DND-41 (cell line): ENCODE results near the gene PLD3.

Experiments
- ATAC-seq: fragments of 200-7000 bp; cut with Tn5 transposase; 3 replicates; pipeline ENCODE4 v1.9.1; 2021; ENCODE audit warnings: low read depth; ENCODE audit not compliant: insufficient read depth
- DNase-seq: peaks from one replicate; pipeline ENCODE4 v3.0.0-alpha.2; 2020
- H2AFZ ChIP-seq: 2 replicates; pipeline ENCODE4 v1.6.0; 2012; ENCODE audit warnings: low read depth, low read length
- H3K27ac ChIP-seq: 2 replicates; pipeline ENCODE4 v1.5.1; 2012; ENCODE audit warnings: low read length, inconsistent platforms
- H3K27me3 ChIP-seq: fragments of 200-600 bp; sonication (generic); 2 replicates; pipeline ENCODE4 v1.6.0; 2012; ENCODE audit warnings: low read length, mild to moderate bottlenecking, inconsistent platforms; ENCODE audit not compliant: insufficient read depth, poor library complexity
- H3K36me3 ChIP-seq: 2 replicates; pipeline ENCODE4 v1.5.1; 2012; ENCODE audit warnings: low read length, inconsistent platforms; ENCODE audit not compliant: insufficient read depth
- H3K4me1 ChIP-seq: 2 replicates; pipeline ENCODE4 v1.5.1; 2012; ENCODE audit warnings: mild to moderate bottlenecking, low read length; ENCODE audit not compliant: insufficient read depth
- H3K4me2 ChIP-seq: 2 replicates; pipeline ENCODE4 v1.6.0; 2012; ENCODE audit warnings: mild to moderate bottlenecking, moderate library complexity, low read length, inconsistent platforms; ENCODE audit not compliant: insufficient read depth
- H3K4me3 ChIP-seq, 2 experiments: fragments of 200-600 bp in 1 of 2; shearing (Covaris generic) in 1 of 2; 2 replicates each; pipeline ENCODE4 v1.5.1; 2012 to 2016; ENCODE audit warnings: inconsistent platforms in 2 of 2, low read length in 2 of 2, mild to moderate bottlenecking in 2 of 2, low read depth in 1 of 2, moderate library complexity in 1 of 2
- H3K79me2 ChIP-seq: 2 replicates; pipeline ENCODE4 v1.6.0; 2012; ENCODE audit warnings: low read length, inconsistent platforms; ENCODE audit not compliant: insufficient read depth
- H3K9ac ChIP-seq: 2 replicates; pipeline ENCODE4 v1.6.0; 2012; ENCODE audit warnings: low read depth, mild to moderate bottlenecking, inconsistent platforms, low read length, moderate library complexity
- H3K9me3 ChIP-seq: 2 replicates; pipeline ENCODE4 v1.5.1; 2012; ENCODE audit warnings: low read length, moderate library complexity, mild to moderate bottlenecking, inconsistent platforms; ENCODE audit not compliant: insufficient read depth, severe bottlenecking
- H4K20me1 ChIP-seq: 2 replicates; pipeline ENCODE4 v1.6.0; 2012; ENCODE audit warnings: low read length; ENCODE audit not compliant: insufficient read depth
- EZH2 ChIP-seq: IDR thresholded peaks from 3 replicates; pipeline ENCODE4 v1.6.1; 2012; ENCODE audit warnings: borderline replicate concordance, low read depth, mild to moderate bottlenecking, moderate library complexity, low read length, inconsistent platforms; ENCODE audit not compliant: severe bottlenecking
- TF ChIP-seq, protein P1 (sequence below): IDR thresholded peaks from 2 replicates; pipeline ENCODE4 v1.5.1; 2012; ENCODE audit warnings: borderline replicate concordance, low read length, moderate library complexity, mild to moderate bottlenecking; ENCODE audit not compliant: poor library complexity, severe bottlenecking; ENCODE audit errors: extremely low read depth

The PLD3 gene

DNA sequence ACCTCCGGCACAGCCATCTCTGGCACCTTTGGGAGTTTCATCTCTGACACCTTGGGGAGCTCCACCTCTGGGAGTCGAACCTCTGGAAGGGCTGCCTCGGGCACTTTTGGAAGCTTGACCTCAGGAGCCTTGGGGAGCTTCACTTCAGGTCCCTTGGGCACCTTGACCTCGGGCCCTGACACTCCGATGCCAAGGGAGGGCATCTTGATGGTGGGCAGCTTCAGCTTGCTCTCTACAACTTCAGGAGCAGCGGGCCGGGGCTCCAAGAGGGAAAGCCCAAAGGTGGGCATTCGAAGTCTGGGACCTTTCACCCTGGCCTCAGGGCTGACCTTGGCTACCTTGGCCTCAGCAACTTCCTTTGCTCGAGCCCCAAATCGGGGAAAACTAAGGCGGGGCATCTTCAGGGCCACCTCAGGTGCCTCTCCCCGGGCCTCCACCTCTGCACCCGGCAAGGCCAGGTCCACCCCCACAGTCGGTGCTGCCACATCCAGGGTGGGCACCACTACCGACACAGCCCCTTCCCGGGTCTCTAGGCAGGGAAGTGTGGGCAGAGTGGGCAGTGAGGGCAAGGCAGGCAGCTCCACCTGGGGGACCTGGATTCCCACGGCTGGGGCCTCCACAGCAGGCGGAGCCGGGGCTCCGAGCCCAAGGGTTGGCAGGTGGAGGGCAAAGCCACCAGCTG lies 48.5 kb downstream of the PLD3 start:
- no peaks in the 10 kb centered on the region for H4K20me1 ChIP-seq
- H3K79me2 ChIP-seq, result no peaks in the 10 kb centered on the region
- no peak overlapping the region for H3K4me2 ChIP-seq
- H3K36me3 ChIP-seq, result no peaks in the 10 kb centered on the region
- H2AFZ ChIP-seq, result no peak overlapping the region
- H3K27ac ChIP-seq, result no peak overlapping the region
- ATAC-seq, result no peak
- TF ChIP-seq, protein P1, sequence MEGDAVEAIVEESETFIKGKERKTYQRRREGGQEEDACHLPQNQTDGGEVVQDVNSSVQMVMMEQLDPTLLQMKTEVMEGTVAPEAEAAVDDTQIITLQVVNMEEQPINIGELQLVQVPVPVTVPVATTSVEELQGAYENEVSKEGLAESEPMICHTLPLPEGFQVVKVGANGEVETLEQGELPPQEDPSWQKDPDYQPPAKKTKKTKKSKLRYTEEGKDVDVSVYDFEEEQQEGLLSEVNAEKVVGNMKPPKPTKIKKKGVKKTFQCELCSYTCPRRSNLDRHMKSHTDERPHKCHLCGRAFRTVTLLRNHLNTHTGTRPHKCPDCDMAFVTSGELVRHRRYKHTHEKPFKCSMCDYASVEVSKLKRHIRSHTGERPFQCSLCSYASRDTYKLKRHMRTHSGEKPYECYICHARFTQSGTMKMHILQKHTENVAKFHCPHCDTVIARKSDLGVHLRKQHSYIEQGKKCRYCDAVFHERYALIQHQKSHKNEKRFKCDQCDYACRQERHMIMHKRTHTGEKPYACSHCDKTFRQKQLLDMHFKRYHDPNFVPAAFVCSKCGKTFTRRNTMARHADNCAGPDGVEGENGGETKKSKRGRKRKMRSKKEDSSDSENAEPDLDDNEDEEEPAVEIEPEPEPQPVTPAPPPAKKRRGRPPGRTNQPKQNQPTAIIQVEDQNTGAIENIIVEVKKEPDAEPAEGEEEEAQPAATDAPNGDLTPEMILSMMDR, result no peak
- no peak for TF ChIP-seq EZH2
- H3K4me1 ChIP-seq, result no peaks in the 10 kb centered on the region
- H3K9me3 ChIP-seq, result no peaks in the 10 kb centered on the region
- H3K9ac ChIP-seq, result no peak overlapping the region
- H3K27me3 ChIP-seq, result no peaks in the 10 kb centered on the region
- no peak for DNase-seq
- H3K4me3 ChIP-seq, result no peak overlapping the region

DNA sequence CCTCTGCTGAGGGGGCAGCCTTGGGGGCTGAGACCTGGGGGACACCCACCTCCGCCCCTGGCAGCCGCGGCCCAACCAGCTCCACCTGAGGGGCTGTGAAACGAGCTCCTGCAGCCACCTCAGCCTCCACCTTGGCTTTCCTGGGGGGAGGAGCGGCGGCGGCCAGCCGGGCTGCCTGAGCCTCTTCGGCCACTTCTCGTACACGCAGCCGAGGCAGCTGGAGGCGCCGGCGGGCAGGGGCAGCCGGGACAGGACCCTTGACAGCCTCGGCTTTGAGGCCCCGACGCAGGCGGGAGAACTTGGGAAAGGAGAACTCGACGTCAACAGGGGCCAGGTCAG lies 49.0 kb downstream of the PLD3 start:
- Histone ChIP-seq H2AFZ (no peak overlapping the region), H3K9ac (no peak overlapping the region), H3K4me3 (no peak overlapping the region), H3K36me3 (no peaks in the 10 kb centered on the region), H3K9me3 (no peaks in the 10 kb centered on the region), H3K27ac (no peak overlapping the region), H3K27me3 (no peaks in the 10 kb centered on the region), H3K4me2 (no peak overlapping the region), H4K20me1 (no peaks in the 10 kb centered on the region), H3K4me1 (no peaks in the 10 kb centered on the region), H3K79me2 (no peaks in the 10 kb centered on the region)
- TF ChIP-seq EZH2, result no peak
- TF ChIP-seq, protein P1, result no peak
- DNase-seq (no peak), ATAC-seq (no peak)

DNA sequence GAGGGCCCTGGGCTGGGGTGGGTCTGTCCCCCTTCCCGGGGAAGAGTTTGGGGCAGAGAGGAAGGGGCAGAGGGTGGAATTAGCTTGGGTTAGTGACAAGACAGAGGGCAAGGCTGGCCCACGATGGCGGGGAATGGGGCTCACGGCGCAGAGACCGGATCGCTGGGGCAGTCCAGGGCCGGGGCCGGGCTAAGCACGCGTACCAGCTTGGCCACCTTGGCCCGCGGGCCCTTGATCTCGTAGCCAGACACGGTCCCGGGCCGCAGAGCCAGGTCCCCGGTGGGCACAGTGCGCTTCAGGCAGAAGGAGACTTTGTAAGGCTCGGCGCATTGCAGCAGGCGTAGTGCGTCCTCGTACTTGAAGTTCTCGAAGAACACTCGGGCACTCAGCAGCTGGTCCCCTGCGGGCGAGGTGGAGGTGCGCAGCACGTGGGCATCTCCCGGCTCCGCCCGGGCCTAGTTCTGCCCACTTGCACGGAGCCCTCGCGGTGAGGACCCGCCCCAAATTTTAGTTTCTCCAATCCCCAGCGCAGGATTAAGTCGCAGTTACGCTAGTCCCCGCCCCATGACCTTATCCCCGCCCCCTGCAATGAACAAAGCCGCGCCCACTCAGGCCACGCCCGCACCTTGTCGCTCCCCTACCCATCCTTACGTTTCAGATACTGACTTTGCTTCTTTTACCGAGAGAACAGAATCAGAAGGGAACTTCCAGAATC lies 50.1 kb downstream of the PLD3 start:
- H3K27ac ChIP-seq, result no peak overlapping the region
- ATAC-seq, result no peak
- no peak overlapping the region for H3K4me3 ChIP-seq
- H3K4me1 ChIP-seq, result peaks cover 7% of the 10 kb centered on the region
- no peaks in the 10 kb centered on the region for H3K79me2 ChIP-seq
- H4K20me1 ChIP-seq, result no peaks in the 10 kb centered on the region
- DNase-seq, result no peak
- no peaks in the 10 kb centered on the region for H3K27me3 ChIP-seq
- H3K9me3 ChIP-seq, result no peaks in the 10 kb centered on the region
- TF ChIP-seq, protein P1, result no peak
- TF ChIP-seq EZH2, result no peak
- no peak overlapping the region for H3K9ac ChIP-seq
- H3K4me2 ChIP-seq, result no peak overlapping the region
- H3K36me3 ChIP-seq, result no peaks in the 10 kb centered on the region
- no peak overlapping the region for H2AFZ ChIP-seq
